Lung microvascular endothelial cell (primary cell): ENCODE data around the gene TMEM39B. TPM values are rescaled to one million over a fixed set of nuclear protein-coding genes. Genes with fewer than 3 reads are reported as not detected.

Source experiments
- total RNA-seq: library from RNA; depleted of rRNA; stranded (reverse); fragments of >200 nt; gene quantifications from 2 replicates; pipeline ENCODE4 v1.2.1, GENCODE V29; 2014

The TMEM39B gene
- total RNA-seq, 1 donor from 2014 or later, result 8.5 TPM

Other genes with a start within 250 kb of the TMEM39B start
- gene PTP4A2, start 134.6 kb upstream of the TMEM39B start, total RNA-seq, result 152 and 256 TPM in 2 replicates
- gene KHDRBS1, start 59.1 kb upstream of the TMEM39B start, total RNA-seq, result 41.5 and 51.6 TPM in 2 replicates
- gene KPNA6, start 35.1 kb downstream of the TMEM39B start, total RNA-seq, result 22.4 and 27.8 TPM in 2 replicates
- 46.6 and 64.9 TPM in 2 replicates for gene TXLNA, start 106.7 kb downstream of the TMEM39B start, total RNA-seq
- 12.3 and 15.5 TPM in 2 replicates for gene CCDC28B, start 127.7 kb downstream of the TMEM39B start, total RNA-seq
- gene IQCC, start 132.7 kb downstream of the TMEM39B start, total RNA-seq, result 0.65 and 0.79 TPM in 2 replicates
- gene DCDC2B, start 136.2 kb downstream of the TMEM39B start, total RNA-seq, result not detected in 2 replicates
- 8.7 and 11.1 TPM in 2 replicates for gene TMEM234, start 149.4 kb downstream of the TMEM39B start, total RNA-seq
- gene EIF3I, start 149.5 kb downstream of the TMEM39B start, total RNA-seq, result 227 and 275 TPM in 2 replicates
- gene FAM167B, start 174.3 kb downstream of the TMEM39B start, total RNA-seq, result 0.79 and 0.87 TPM in 2 replicates
- under 0.01 TPM in 2 replicates for gene LCK, start 178.3 kb downstream of the TMEM39B start, total RNA-seq
- 113 and 114 TPM in 2 replicates for gene HDAC1, start 219.1 kb downstream of the TMEM39B start, total RNA-seq